OCI-LY7 (cell line): ENCODE results near the gene EPHB4. TPM values are rescaled to one million over a fixed set of nuclear protein-coding genes. Genes with fewer than 3 reads are reported as not detected.

ENCODE experiments used
- BruUV-seq: library from RNA; stranded (reverse); fragments of 400-500 nt; replicated peaks from 2 replicates; lab custom pipeline; 2021; lab: Mats Ljungman, UMichigan
- CTCF ChIA-PET: fragments of 300-600 bp; sonication (Branson Sonifier 250); formaldehyde crosslinking; loops from one replicate; lab custom pipeline; 2022; ENCODE audit warnings: antibody characterized with exemption; ENCODE audit not compliant: unreplicated experiment; lab: Charles Lee
- POLR2A ChIA-PET: fragments of 300-600 bp; sonication (Branson Sonifier 250); formaldehyde crosslinking; loops from one replicate; lab custom pipeline; 2022; ENCODE audit warnings: antibody characterized with exemption; lab: Charles Lee
- DNase-seq: peaks from one replicate; pipeline ENCODE4 v3.0.0-alpha.2; 2015; ENCODE audit warnings: low spot score
- H2AFZ ChIP-seq: fragments of 200-600 bp; sonication (generic), shearing (Covaris generic); 2 replicates; pipeline ENCODE4 v1.6.1; 2014; ENCODE audit warnings: mild to moderate bottlenecking, antibody characterized with exemption, low read length, moderate library complexity
- H3K27ac ChIP-seq: fragments of 200-600 bp; sonication (generic); 2 replicates; pipeline ENCODE4 v1.5.1; 2014; ENCODE audit warnings: mixed run types, low read depth, mild to moderate bottlenecking, moderate library complexity, low read length, inconsistent platforms; ENCODE audit not compliant: poor library complexity, severe bottlenecking
- H3K36me3 ChIP-seq: fragments of 200-600 bp; sonication (generic); 2 replicates; pipeline ENCODE4 v1.6.1; 2014; ENCODE audit warnings: mild to moderate bottlenecking, antibody characterized with exemption, low read length, moderate library complexity, mixed read lengths; ENCODE audit not compliant: insufficient read depth
- H3K4me1 ChIP-seq: fragments of 200-600 bp; sonication (generic); 2 replicates; pipeline ENCODE4 v1.5.1; 2014; ENCODE audit warnings: mild to moderate bottlenecking, low read length; ENCODE audit not compliant: insufficient read depth, poor library complexity, severe bottlenecking
- H3K4me2 ChIP-seq: fragments of 200-600 bp; sonication (generic); 2 replicates; pipeline ENCODE4 v1.6.1; 2014; ENCODE audit warnings: mild to moderate bottlenecking, low read length
- H3K4me3 ChIP-seq: fragments of 200-600 bp; sonication (generic); 2 replicates; pipeline ENCODE4 v1.5.1; 2014; ENCODE audit warnings: mild to moderate bottlenecking, low read depth, low read length; ENCODE audit not compliant: poor library complexity, severe bottlenecking
- H3K79me2 ChIP-seq: fragments of 200-600 bp; sonication (generic); 2 replicates; pipeline ENCODE4 v1.6.1; 2016; ENCODE audit warnings: low read depth, mild to moderate bottlenecking, low read length, moderate library complexity, mixed read lengths; ENCODE audit not compliant: insufficient read depth
- H3K9me2 ChIP-seq: fragments of 200-600 bp; sonication (generic); 2 replicates; pipeline ENCODE4 v1.6.1; 2016; ENCODE audit warnings: mild to moderate bottlenecking, low read length, mixed read lengths; ENCODE audit not compliant: insufficient read depth
- H3K9me3 ChIP-seq: fragments of 200-600 bp; sonication (generic); 2 replicates; pipeline ENCODE4 v1.6.1; 2014; ENCODE audit warnings: mild to moderate bottlenecking, mixed run types, low read length, mixed read lengths
- H4K20me1 ChIP-seq: fragments of 200-600 bp; sonication (generic); 2 replicates; pipeline ENCODE4 v1.6.1; 2014; ENCODE audit warnings: mild to moderate bottlenecking, antibody characterized with exemption, low read length, moderate library complexity, mixed read lengths; ENCODE audit not compliant: insufficient read depth
- EZH2phosphoT487 ChIP-seq: fragments of 200-600 bp; sonication (generic); IDR thresholded peaks from 2 replicates; pipeline ENCODE4 v1.6.1; 2018; ENCODE audit warnings: low read depth, borderline replicate concordance, mild to moderate bottlenecking, mixed run types, antibody characterized with exemption, low read length, moderate library complexity, mixed read lengths
- intact Hi-C: fragments of 100-400 bp; cut with micrococcal nuclease; formaldehyde crosslinking; loops from one replicate; pipeline ENCODE4 v1.10.0; 2022; ENCODE audit not compliant: unreplicated experiment
- total RNA-seq, 2 experiments: library from RNA; depleted of rRNA in 1 of 2; stranded (reverse); fragments of >200 nt in 1 of 2; shearing (Covaris generic) in 1 of 2; gene quantifications; 2 replicates each; pipeline ENCODE4 v1.2.3, GENCODE V29; 2014 to 2022
- TF ChIP-seq, protein P1 (sequence below): fragments of 200-600 bp; sonication (generic); conservative IDR thresholded peaks from 2 replicates; pipeline ENCODE4 v1.5.1; 2014; ENCODE audit warnings: mild to moderate bottlenecking, antibody characterized with exemption, low read length, moderate library complexity, mixed read lengths

The EPHB4 gene
- total RNA-seq, 2 experiments from 2014 or later: 4.2 to 7.3 TPM

- ChIA-PET POLR2A (interaction anchor here (0.7 kb wide), 1 partner anchor 231 kb away, joined by 4 read pairs; no protein-coding TSS in a partner anchor), CTCF (no interaction called here)
- TF ChIP-seq, protein P1, sequence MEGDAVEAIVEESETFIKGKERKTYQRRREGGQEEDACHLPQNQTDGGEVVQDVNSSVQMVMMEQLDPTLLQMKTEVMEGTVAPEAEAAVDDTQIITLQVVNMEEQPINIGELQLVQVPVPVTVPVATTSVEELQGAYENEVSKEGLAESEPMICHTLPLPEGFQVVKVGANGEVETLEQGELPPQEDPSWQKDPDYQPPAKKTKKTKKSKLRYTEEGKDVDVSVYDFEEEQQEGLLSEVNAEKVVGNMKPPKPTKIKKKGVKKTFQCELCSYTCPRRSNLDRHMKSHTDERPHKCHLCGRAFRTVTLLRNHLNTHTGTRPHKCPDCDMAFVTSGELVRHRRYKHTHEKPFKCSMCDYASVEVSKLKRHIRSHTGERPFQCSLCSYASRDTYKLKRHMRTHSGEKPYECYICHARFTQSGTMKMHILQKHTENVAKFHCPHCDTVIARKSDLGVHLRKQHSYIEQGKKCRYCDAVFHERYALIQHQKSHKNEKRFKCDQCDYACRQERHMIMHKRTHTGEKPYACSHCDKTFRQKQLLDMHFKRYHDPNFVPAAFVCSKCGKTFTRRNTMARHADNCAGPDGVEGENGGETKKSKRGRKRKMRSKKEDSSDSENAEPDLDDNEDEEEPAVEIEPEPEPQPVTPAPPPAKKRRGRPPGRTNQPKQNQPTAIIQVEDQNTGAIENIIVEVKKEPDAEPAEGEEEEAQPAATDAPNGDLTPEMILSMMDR: no peak
- no peak for TF ChIP-seq EZH2phosphoT487
- Histone ChIP-seq H2AFZ (no peak overlapping the region), H3K4me3 (no peak overlapping the region), H4K20me1 (no peaks in the 10 kb centered on the region), H3K4me1 (no peaks in the 10 kb centered on the region), H3K36me3 (no peaks in the 10 kb centered on the region), H3K79me2 (no peaks in the 10 kb centered on the region), H3K4me2 (no peak overlapping the region), H3K27ac (no peak overlapping the region), H3K9me2 (no peaks in the 10 kb centered on the region), H3K9me3 (no peaks in the 10 kb centered on the region)
- intact Hi-C loops: no loop called here
- no peak for DNase-seq
- no TSS peak for BruUV-seq
Measured at GRCh38 chr7:100779359-100779758, 48.0 kb downstream of the EPHB4 start.

- Histone ChIP-seq H3K4me1 (no peaks in the 10 kb centered on the region), H3K4me2 (no peak overlapping the region), H4K20me1 (no peaks in the 10 kb centered on the region), H3K9me3 (no peaks in the 10 kb centered on the region), H3K9me2 (no peaks in the 10 kb centered on the region), H3K36me3 (no peaks in the 10 kb centered on the region), H3K79me2 (no peaks in the 10 kb centered on the region), H3K27ac (no peak overlapping the region), H2AFZ (no peak overlapping the region), H3K4me3 (no peak overlapping the region)
- CTCF ChIA-PET: no interaction called here
- POLR2A ChIA-PET: interaction anchor here (0.6 kb wide), 1 partner anchor 40 kb away, joined by 5 read pairs; no protein-coding TSS in a partner anchor
- no TSS peak for BruUV-seq
- no peak for DNase-seq
- TF ChIP-seq, protein P1: no peak
- no peak for TF ChIP-seq EZH2phosphoT487
- intact Hi-C loops: no loop called here
Measured at GRCh38 chr7:100778061-100778621, 49.2 kb downstream of the EPHB4 start.

DNA sequence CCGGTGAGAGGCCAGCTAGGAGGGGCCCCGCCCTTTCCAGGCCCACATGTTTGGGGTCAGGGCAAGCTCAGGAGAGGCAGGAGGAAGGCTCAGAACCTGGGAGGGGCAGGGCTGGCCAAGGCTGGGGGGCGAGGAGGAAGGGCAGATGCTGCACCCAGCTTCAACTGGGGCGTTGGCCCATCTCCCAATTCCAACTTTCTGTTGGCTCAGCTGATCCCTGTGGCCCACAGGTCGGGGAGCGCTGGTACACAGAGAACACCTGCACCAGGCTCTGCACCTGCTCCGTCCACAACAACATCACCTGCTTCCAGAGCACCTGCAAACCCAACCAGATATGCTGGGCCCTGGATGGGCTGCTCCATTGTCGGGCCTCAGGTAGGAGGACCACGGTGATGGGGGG, 53.8 kb downstream of the EPHB4 start:
- no peaks in the 10 kb centered on the region for H3K4me1 ChIP-seq
- no peak for DNase-seq
- H3K27ac ChIP-seq: no peak overlapping the region
- no peak overlapping the region for H2AFZ ChIP-seq
- no peaks in the 10 kb centered on the region for H3K9me3 ChIP-seq
- CTCF ChIA-PET: no interaction called here
- no peaks in the 10 kb centered on the region for H3K79me2 ChIP-seq
- no peak overlapping the region for H3K4me2 ChIP-seq
- H4K20me1 ChIP-seq: no peaks in the 10 kb centered on the region
- no peak overlapping the region for H3K4me3 ChIP-seq
- no TSS peak for BruUV-seq
- H3K9me2 ChIP-seq: no peaks in the 10 kb centered on the region
- POLR2A ChIA-PET: no interaction called here
- TF ChIP-seq, protein P1: no peak
- TF ChIP-seq EZH2phosphoT487: no peak
- intact Hi-C loops: no loop called here
- H3K36me3 ChIP-seq: no peaks in the 10 kb centered on the region
